Measurements from ENCODE around the gene KCNJ11.
A peak's percentile ranks its signal among the peaks of the same experiment; 100 is the strongest.

The KCNJ11 gene

GRCh38 chr11:17387811-17388210 is 648 bp downstream of the KCNJ11 start:
- TF ChIP-seq SPI1 (IDR thresholded peaks at IDR 0.05; ENCODE audit: low read depth, low read length) (no peak), POU2F2 (IDR thresholded peaks at IDR 0.05; ENCODE audit: low read depth, low read length) (no peak), POLR2AphosphoS5 (IDR thresholded peaks at IDR 0.05; ENCODE audit: low read depth, low read length) (no peak), POLR2A (IDR thresholded peaks at IDR 0.05; ENCODE audit: low read depth, low read length) (no peak), PAX5 (IDR thresholded peaks at IDR 0.05; ENCODE audit: insufficient read depth, low read length, severe bottlenecking) (no peak), TAF1 (IDR thresholded peaks at IDR 0.05; ENCODE audit: low read depth, low read length) (no peak)
- FAIRE-seq, result no peak
- no peak for DNase-seq (ENCODE audit: insufficient read length, low spot score)

- DNase-seq (ENCODE audit: insufficient read length, low spot score), result no peak
- TF ChIP-seq POLR2A (IDR thresholded peaks at IDR 0.05; ENCODE audit: low read depth, low read length) (no peak), SPI1 (IDR thresholded peaks at IDR 0.05; ENCODE audit: low read depth, low read length) (no peak), PAX5 (IDR thresholded peaks at IDR 0.05; ENCODE audit: insufficient read depth, low read length, severe bottlenecking) (no peak), TAF1 (IDR thresholded peaks at IDR 0.05; ENCODE audit: low read depth, low read length) (no peak), POU2F2 (IDR thresholded peaks at IDR 0.05; ENCODE audit: low read depth, low read length) (no peak), POLR2AphosphoS5 (IDR thresholded peaks at IDR 0.05; ENCODE audit: low read depth, low read length) (no peak)
- FAIRE-seq, result no peak
Measured at GRCh38 chr11:17387254-17387653, 1.2 kb downstream of the KCNJ11 start.

GRCh38 chr11:17386331-17387084 is 2.0 kb downstream of the KCNJ11 start:
- peak; percentile 49 for DNase-seq (ENCODE audit: insufficient read length, low spot score)
- no peak for TF ChIP-seq PAX5 (IDR thresholded peaks at IDR 0.05; ENCODE audit: insufficient read depth, low read length, severe bottlenecking)
- no peak for TF ChIP-seq POLR2AphosphoS5 (IDR thresholded peaks at IDR 0.05; ENCODE audit: low read depth, low read length)
- no peak for TF ChIP-seq TAF1 (IDR thresholded peaks at IDR 0.05; ENCODE audit: low read depth, low read length)
- TF ChIP-seq SPI1 (IDR thresholded peaks at IDR 0.05; ENCODE audit: low read depth, low read length), result no peak
- no peak for TF ChIP-seq POLR2A (IDR thresholded peaks at IDR 0.05; ENCODE audit: low read depth, low read length)
- no peak for TF ChIP-seq POU2F2 (IDR thresholded peaks at IDR 0.05; ENCODE audit: low read depth, low read length)
- FAIRE-seq, result peak; percentile 93

GRCh38 chr11:17385926-17386325 is 2.5 kb downstream of the KCNJ11 start:
- FAIRE-seq (no peak), DNase-seq (ENCODE audit: insufficient read length, low spot score) (no peak)
- TF ChIP-seq POLR2A (IDR thresholded peaks at IDR 0.05; ENCODE audit: low read depth, low read length) (no peak), SPI1 (IDR thresholded peaks at IDR 0.05; ENCODE audit: low read depth, low read length) (no peak), TAF1 (IDR thresholded peaks at IDR 0.05; ENCODE audit: low read depth, low read length) (no peak), PAX5 (IDR thresholded peaks at IDR 0.05; ENCODE audit: insufficient read depth, low read length, severe bottlenecking) (no peak), POLR2AphosphoS5 (IDR thresholded peaks at IDR 0.05; ENCODE audit: low read depth, low read length) (no peak), POU2F2 (IDR thresholded peaks at IDR 0.05; ENCODE audit: low read depth, low read length) (no peak)

GRCh38 chr11:17385492-17385891 is 3.0 kb downstream of the KCNJ11 start:
- DNase-seq (ENCODE audit: insufficient read length, low spot score), result no peak
- TF ChIP-seq POU2F2 (IDR thresholded peaks at IDR 0.05; ENCODE audit: low read depth, low read length) (no peak), POLR2A (IDR thresholded peaks at IDR 0.05; ENCODE audit: low read depth, low read length) (no peak), SPI1 (IDR thresholded peaks at IDR 0.05; ENCODE audit: low read depth, low read length) (no peak), PAX5 (IDR thresholded peaks at IDR 0.05; ENCODE audit: insufficient read depth, low read length, severe bottlenecking) (no peak), TAF1 (IDR thresholded peaks at IDR 0.05; ENCODE audit: low read depth, low read length) (no peak), POLR2AphosphoS5 (IDR thresholded peaks at IDR 0.05; ENCODE audit: low read depth, low read length) (no peak)
- FAIRE-seq, result no peak

GRCh38 chr11:17384002-17384511 is 4.4 kb downstream of the KCNJ11 start:
- TF ChIP-seq POU2F2 (IDR thresholded peaks at IDR 0.05; ENCODE audit: low read depth, low read length), result no peak
- no peak for TF ChIP-seq POLR2AphosphoS5 (IDR thresholded peaks at IDR 0.05; ENCODE audit: low read depth, low read length)
- no peak for TF ChIP-seq TAF1 (IDR thresholded peaks at IDR 0.05; ENCODE audit: low read depth, low read length)
- no peak for TF ChIP-seq PAX5 (IDR thresholded peaks at IDR 0.05; ENCODE audit: insufficient read depth, low read length, severe bottlenecking)
- no peak for TF ChIP-seq SPI1 (IDR thresholded peaks at IDR 0.05; ENCODE audit: low read depth, low read length)
- no peak for TF ChIP-seq POLR2A (IDR thresholded peaks at IDR 0.05; ENCODE audit: low read depth, low read length)
- DNase-seq (ENCODE audit: insufficient read length, low spot score) (no peak), FAIRE-seq (peak; percentile 81)

- no peak for FAIRE-seq
- no peak for TF ChIP-seq SPI1 (IDR thresholded peaks at IDR 0.05; ENCODE audit: low read depth, low read length)
- TF ChIP-seq POLR2A (IDR thresholded peaks at IDR 0.05; ENCODE audit: low read depth, low read length), result no peak
- no peak for TF ChIP-seq PAX5 (IDR thresholded peaks at IDR 0.05; ENCODE audit: insufficient read depth, low read length, severe bottlenecking)
- TF ChIP-seq POLR2AphosphoS5 (IDR thresholded peaks at IDR 0.05; ENCODE audit: low read depth, low read length), result no peak
- TF ChIP-seq TAF1 (IDR thresholded peaks at IDR 0.05; ENCODE audit: low read depth, low read length), result no peak
- TF ChIP-seq POU2F2 (IDR thresholded peaks at IDR 0.05; ENCODE audit: low read depth, low read length), result no peak
- no peak for DNase-seq (ENCODE audit: insufficient read length, low spot score)
Measured at GRCh38 chr11:17383461-17383860, 5.0 kb downstream of the KCNJ11 start.

- DNase-seq (ENCODE audit: insufficient read length, low spot score) (no peak), FAIRE-seq (no peak)
- TF ChIP-seq SPI1 (IDR thresholded peaks at IDR 0.05; ENCODE audit: low read depth, low read length) (no peak), POLR2A (IDR thresholded peaks at IDR 0.05; ENCODE audit: low read depth, low read length) (no peak), PAX5 (IDR thresholded peaks at IDR 0.05; ENCODE audit: insufficient read depth, low read length, severe bottlenecking) (no peak), POLR2AphosphoS5 (IDR thresholded peaks at IDR 0.05; ENCODE audit: low read depth, low read length) (no peak), POU2F2 (IDR thresholded peaks at IDR 0.05; ENCODE audit: low read depth, low read length) (no peak), TAF1 (IDR thresholded peaks at IDR 0.05; ENCODE audit: low read depth, low read length) (no peak)
Measured at GRCh38 chr11:17382046-17382728, 6.3 kb downstream of the KCNJ11 start.

- no peak for TF ChIP-seq POLR2A (IDR thresholded peaks at IDR 0.05; ENCODE audit: low read depth, low read length)
- TF ChIP-seq POU2F2 (IDR thresholded peaks at IDR 0.05; ENCODE audit: low read depth, low read length), result no peak
- TF ChIP-seq PAX5 (IDR thresholded peaks at IDR 0.05; ENCODE audit: insufficient read depth, low read length, severe bottlenecking), result no peak
- no peak for TF ChIP-seq SPI1 (IDR thresholded peaks at IDR 0.05; ENCODE audit: low read depth, low read length)
- no peak for TF ChIP-seq TAF1 (IDR thresholded peaks at IDR 0.05; ENCODE audit: low read depth, low read length)
- TF ChIP-seq POLR2AphosphoS5 (IDR thresholded peaks at IDR 0.05; ENCODE audit: low read depth, low read length), result no peak
- no peak for FAIRE-seq
- DNase-seq (ENCODE audit: insufficient read length, low spot score), result no peak
Measured at GRCh38 chr11:17381156-17381555, 7.3 kb downstream of the KCNJ11 start.
